Activated CD4-positive, alpha-beta T cell treated with anti-CD3 and anti-CD28 coated beads, Interleukin-2, amount 10 ng/mL, durations not matched to agents 24 days and 14 days (primary cell): ENCODE results near the gene GMEB1. TPM values are rescaled to one million over a fixed set of nuclear protein-coding genes. Genes with fewer than 3 reads are reported as not detected.
"Not testable (repeated sequence)": the region's sequence is repeated elsewhere in the genome, so short reads cannot be mapped to it uniquely, and the experiment has no call there.

Experiments
- DNase-seq: peaks from one replicate; pipeline ENCODE4 v3.0.0; 2022
- H3K27ac Mint-ChIP-seq: one replicate; pipeline ENCODE4 v1.8.0; 2022; ENCODE audit warnings: mild to moderate bottlenecking, mixed read lengths
- H3K27me3 Mint-ChIP-seq: one replicate; pipeline ENCODE4 v1.8.0; 2022; ENCODE audit warnings: mixed read lengths
- H3K36me3 Mint-ChIP-seq: one replicate; pipeline ENCODE4 v1.8.0; 2022; ENCODE audit warnings: low read depth, mild to moderate bottlenecking, mixed read lengths
- H3K4me1 Mint-ChIP-seq: one replicate; pipeline ENCODE4 v1.8.0; 2021; ENCODE audit warnings: mixed read lengths
- H3K4me3 Mint-ChIP-seq: one replicate; pipeline ENCODE4 v1.8.0; 2022; ENCODE audit warnings: mild to moderate bottlenecking, moderate library complexity, mixed read lengths
- H3K9me3 Mint-ChIP-seq: one replicate; pipeline ENCODE4 v1.8.0; 2021; ENCODE audit warnings: mixed read lengths
- intact Hi-C: fragments of 100-400 bp; cut with micrococcal nuclease; formaldehyde crosslinking; loops from one replicate; pipeline ENCODE4 v1.15.1; 2023
- total RNA-seq: library from RNA; stranded (reverse); gene quantifications from 2 replicates; pipeline ENCODE4 v1.2.3, GENCODE V29; 2022

Gene GMEB1
- total RNA-seq, 1 donor from 2014 or later = 26.3 TPM

DNA sequence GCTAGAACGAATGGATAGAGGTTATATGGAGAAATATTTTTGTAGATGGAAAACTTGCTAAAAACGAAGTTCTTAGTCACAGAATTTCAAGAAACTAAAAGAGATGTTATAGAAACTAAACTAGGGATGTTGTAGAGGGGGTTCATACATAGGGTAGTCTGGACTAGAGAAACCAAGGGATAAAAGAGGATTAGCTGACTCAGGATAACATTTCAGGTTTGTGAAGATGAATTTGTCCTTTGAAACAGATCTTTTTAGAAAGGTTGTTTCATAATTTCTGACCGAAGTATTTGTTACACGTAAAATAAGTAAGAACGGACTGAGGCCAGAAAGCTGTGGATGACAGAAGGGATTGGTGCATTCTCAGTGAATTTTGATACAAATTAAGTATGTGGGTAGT, 81.7 kb downstream of the GMEB1 start:
- no peaks in the 10 kb centered on the region for H3K27me3 Mint-ChIP-seq
- H3K4me1 Mint-ChIP-seq = peaks cover 34% of the 10 kb centered on the region
- peaks cover 44% of the 10 kb centered on the region for H3K36me3 Mint-ChIP-seq
- peak overlapping the region; percentile 59 for H3K27ac Mint-ChIP-seq
- intact Hi-C loops = no loop called here
- DNase-seq = no peak
- H3K4me3 Mint-ChIP-seq = peak overlapping the region; percentile 12
- H3K9me3 Mint-ChIP-seq = no peaks in the 10 kb centered on the region

- H3K9me3 Mint-ChIP-seq, H3K27me3 Mint-ChIP-seq, DNase-seq, H3K4me3 Mint-ChIP-seq, intact Hi-C loops, H3K27ac Mint-ChIP-seq: not testable (repeated sequence)
- H3K4me1 Mint-ChIP-seq = peaks cover 34% of the 10 kb centered on the region
- H3K36me3 Mint-ChIP-seq = peaks cover 40% of the 10 kb centered on the region
Observed at GRCh38 chr1:28750771-28751294, 82.2 kb downstream of the GMEB1 start.

DNA sequence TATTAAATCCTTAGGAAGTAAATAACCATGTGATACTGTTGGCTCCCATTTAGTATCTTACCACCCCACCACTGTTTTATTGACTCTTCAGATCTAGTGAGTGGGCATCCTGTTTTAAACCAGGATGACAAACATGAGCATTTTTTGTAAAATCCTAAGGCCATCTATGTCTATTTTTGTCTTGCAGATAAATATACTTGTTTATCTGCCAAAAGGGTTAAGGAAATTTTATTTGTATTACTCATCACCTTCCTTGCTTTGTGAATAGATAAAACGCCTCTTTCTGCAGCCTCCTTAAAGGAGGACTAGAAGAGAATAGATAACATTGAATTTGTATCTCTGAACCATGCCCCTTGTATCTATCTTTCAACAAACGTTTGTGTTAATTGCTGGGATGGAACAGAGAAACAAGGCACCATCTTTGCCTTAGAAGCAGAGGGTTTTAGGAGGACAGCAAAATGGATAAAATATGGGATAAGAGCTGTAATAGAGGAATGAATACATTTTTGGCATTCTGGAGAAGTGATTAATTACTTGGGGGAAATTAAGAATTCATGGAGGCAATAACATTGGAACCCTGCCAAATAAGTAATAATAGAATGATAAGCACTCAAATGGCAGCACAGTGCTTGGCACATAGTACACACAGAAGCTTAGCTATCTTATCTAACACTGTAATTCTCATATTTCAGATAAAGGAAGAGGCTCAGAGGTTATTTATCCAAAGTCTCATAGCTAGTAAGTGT, 82.9 kb downstream of the GMEB1 start:
- Mint-ChIP-seq H3K36me3 (peaks cover 37% of the 10 kb centered on the region), H3K9me3 (no peaks in the 10 kb centered on the region), H3K27ac (no peak overlapping the region), H3K4me1 (peaks cover 31% of the 10 kb centered on the region), H3K4me3 (no peak overlapping the region), H3K27me3 (no peaks in the 10 kb centered on the region)
- DNase-seq = no peak
- intact Hi-C loops = no loop called here

DNA sequence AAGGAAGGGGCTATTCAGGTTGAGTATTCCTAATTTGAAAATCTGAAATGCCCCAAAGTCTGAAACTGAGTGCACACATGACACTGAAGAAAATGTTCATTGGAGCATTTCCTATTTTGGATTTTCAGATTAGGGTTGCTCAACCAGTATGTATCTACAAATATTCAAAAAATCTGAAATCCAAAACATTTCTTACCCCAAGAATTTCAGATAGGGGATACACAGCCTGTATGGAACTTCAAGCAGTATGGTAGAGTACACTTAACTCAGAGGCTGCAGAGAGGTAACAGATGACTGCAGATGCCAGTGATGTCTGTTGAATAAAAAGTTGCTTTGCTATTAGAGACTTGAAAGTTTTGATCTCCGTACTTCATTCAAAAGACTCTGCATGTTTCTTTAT, 87.1 kb downstream of the GMEB1 start:
- intact Hi-C loops = no loop called here
- Mint-ChIP-seq H3K9me3 (no peaks in the 10 kb centered on the region), H3K27ac (no peak overlapping the region), H3K4me1 (peaks cover 21% of the 10 kb centered on the region), H3K4me3 (no peak overlapping the region), H3K36me3 (peaks cover 32% of the 10 kb centered on the region), H3K27me3 (no peaks in the 10 kb centered on the region)
- no peak for DNase-seq

DNA sequence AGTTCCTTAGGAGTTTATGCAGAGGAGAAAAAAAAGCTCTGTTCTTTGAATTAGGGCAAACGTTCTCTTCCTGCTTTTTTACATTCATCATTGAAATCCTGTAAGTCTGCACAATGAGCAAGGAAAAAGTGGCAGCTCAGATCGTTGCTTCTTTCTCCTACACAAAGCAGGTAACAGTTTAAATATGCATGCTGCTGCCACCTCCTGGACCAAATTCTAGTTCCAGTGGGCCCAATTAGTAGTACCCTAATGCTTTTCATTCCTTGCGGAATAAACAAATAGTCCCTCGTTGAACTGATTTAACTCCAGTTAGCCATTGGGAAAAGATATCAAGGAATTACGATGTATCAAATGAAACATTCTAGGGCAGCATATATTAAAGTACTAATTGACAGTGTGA, 88.3 kb downstream of the GMEB1 start:
- intact Hi-C loops = no loop called here
- no peak for DNase-seq

GRCh38 chr1:28758420-28758819, 89.8 kb downstream of the GMEB1 start:
- no peak overlapping the region for H3K4me3 Mint-ChIP-seq
- intact Hi-C loops = no loop called here
- H3K4me1 Mint-ChIP-seq = peaks cover 15% of the 10 kb centered on the region
- no peak overlapping the region for H3K27ac Mint-ChIP-seq
- H3K36me3 Mint-ChIP-seq = peaks cover 25% of the 10 kb centered on the region
- no peak for DNase-seq
- H3K27me3 Mint-ChIP-seq = no peaks in the 10 kb centered on the region
- H3K9me3 Mint-ChIP-seq = no peaks in the 10 kb centered on the region

More for the DNA sequence above, 88.3 kb downstream of the GMEB1 start:
- H3K27ac Mint-ChIP-seq = no peak overlapping the region
- no peaks in the 10 kb centered on the region for H3K9me3 Mint-ChIP-seq
- no peak overlapping the region for H3K4me3 Mint-ChIP-seq
- H3K27me3 Mint-ChIP-seq = no peaks in the 10 kb centered on the region
- peaks cover 15% of the 10 kb centered on the region for H3K4me1 Mint-ChIP-seq
- peaks cover 28% of the 10 kb centered on the region for H3K36me3 Mint-ChIP-seq

DNA sequence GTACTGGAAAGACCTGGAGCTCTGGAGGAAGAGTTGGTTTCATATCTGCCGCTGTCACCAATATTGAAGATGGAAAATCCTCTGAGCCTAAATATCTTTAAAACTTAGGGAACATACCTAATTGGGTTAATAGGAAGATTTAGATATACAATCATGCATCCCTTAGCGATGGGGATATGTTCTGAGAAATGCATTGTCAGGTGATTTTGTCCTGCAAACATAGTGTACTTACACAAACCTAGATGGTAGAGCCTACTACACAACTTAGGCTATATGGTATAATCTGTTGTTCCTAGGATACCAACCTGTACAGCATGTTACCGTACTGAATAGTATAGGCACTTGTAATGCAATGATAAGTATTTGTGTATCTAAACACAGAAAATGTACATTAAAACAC, 90.7 kb downstream of the GMEB1 start:
- Mint-ChIP-seq H3K27ac (no peak overlapping the region), H3K9me3 (no peaks in the 10 kb centered on the region), H3K27me3 (no peaks in the 10 kb centered on the region), H3K36me3 (peaks cover 22% of the 10 kb centered on the region), H3K4me1 (peaks cover 11% of the 10 kb centered on the region), H3K4me3 (no peak overlapping the region)
- intact Hi-C loops = no loop called here
- no peak for DNase-seq

DNA sequence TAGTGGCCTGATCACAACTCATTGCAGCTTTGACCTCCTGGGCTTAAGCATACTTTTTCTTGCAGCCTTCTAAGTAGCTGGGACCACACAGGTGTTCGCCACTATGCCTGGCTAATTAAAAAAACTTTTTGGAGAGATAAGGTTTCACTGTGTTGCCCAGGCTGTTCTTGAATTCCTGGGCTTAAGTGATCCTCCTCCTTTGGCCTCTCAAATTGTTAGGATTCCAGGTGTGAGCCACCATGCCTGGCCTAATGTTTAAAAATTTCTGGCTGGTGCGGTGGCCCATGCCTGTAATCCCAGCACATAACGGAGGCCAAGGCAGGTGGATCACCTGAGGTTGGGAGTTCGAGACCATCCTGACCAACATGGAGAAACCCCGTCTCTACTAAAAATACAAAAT, 92.6 kb downstream of the GMEB1 start:
- no peak overlapping the region for H3K27ac Mint-ChIP-seq
- peaks cover 12% of the 10 kb centered on the region for H3K4me1 Mint-ChIP-seq
- no peak for DNase-seq
- no peaks in the 10 kb centered on the region for H3K27me3 Mint-ChIP-seq
- intact Hi-C loops = no loop called here
- no peaks in the 10 kb centered on the region for H3K9me3 Mint-ChIP-seq
- H3K4me3 Mint-ChIP-seq = no peak overlapping the region
- H3K36me3 Mint-ChIP-seq = peaks cover 31% of the 10 kb centered on the region

DNA sequence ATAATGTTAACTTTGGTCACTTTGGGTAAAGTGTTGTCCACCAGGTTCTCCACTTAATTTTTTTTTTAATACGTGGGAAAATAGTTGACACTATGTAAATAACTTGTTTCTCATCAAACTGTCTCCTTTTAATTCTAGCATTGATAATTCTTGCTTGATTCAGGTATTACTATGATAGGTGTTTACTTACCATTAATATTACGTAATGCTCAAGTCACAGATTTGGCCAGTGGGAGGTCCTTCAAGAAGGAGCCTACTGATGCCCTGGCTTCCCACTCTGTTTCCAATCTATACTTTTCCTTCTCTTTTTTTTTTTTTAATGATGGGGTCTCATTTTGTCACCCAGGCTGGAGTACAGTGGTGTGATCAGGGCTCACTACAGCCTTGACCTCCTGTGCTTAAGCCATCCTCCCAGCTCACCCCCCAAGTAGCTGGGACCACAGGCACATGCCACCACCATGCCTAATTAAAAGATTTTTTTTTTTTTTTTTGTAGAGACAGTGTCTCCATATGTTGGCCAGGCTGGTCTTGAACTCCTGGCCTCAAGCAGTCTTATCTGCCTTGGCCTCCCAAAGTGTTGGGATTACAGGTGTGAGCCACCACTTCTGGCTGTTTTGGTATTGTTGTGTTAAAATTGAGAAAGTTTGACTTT, 98.1 kb downstream of the GMEB1 start:
- H3K27ac Mint-ChIP-seq = no peak overlapping the region
- H3K27me3 Mint-ChIP-seq = no peaks in the 10 kb centered on the region
- DNase-seq = no peak
- H3K4me1 Mint-ChIP-seq = peaks cover 5% of the 10 kb centered on the region
- peaks cover 36% of the 10 kb centered on the region for H3K36me3 Mint-ChIP-seq
- no peak overlapping the region for H3K4me3 Mint-ChIP-seq
- intact Hi-C loops = no loop called here
- no peaks in the 10 kb centered on the region for H3K9me3 Mint-ChIP-seq

Other genes starting within 250 kb of the GMEB1 start
- gene RCC1, start 162.7 kb upstream of the GMEB1 start, total RNA-seq = 143 and 145 TPM in 2 replicates
- gene TRNAU1AP, start 115.7 kb upstream of the GMEB1 start, total RNA-seq = 47.5 and 50.7 TPM in 2 replicates
- gene RAB42, start 76.5 kb upstream of the GMEB1 start, total RNA-seq = 0.09 TPM in 1 of 2 replicates, not detected in the other
- 31.7 and 33.8 TPM in 2 replicates for gene TAF12, start 25.7 kb upstream of the GMEB1 start, total RNA-seq
- not detected in 2 replicates for gene RNU11, start 20.2 kb upstream of the GMEB1 start, total RNA-seq
- gene YTHDF2, start 68.2 kb downstream of the GMEB1 start, total RNA-seq = 90.8 and 92.6 TPM in 2 replicates
- gene OPRD1, start 143.4 kb downstream of the GMEB1 start, total RNA-seq = 0.09 TPM in 1 of 2 replicates, not detected in the other
- 79.1 and 79.7 TPM in 2 replicates for gene EPB41, start 245.8 kb downstream of the GMEB1 start, total RNA-seq